ENCODE results near the gene MYO7B. TPM values are rescaled to one million over a fixed set of nuclear protein-coding genes. Genes with fewer than 3 reads are reported as not detected.

The MYO7B gene
- total RNA-seq, 4 donors from 2014 or later, result 214 to 1,039 (median 594) TPM

- TF ChIP-seq CTCF (IDR thresholded peaks at IDR 0.05) (no peak), POLR2A (IDR thresholded peaks at IDR 0.05) (no peak)
- no peak overlapping the region for H3K27ac ChIP-seq
- no peaks in the 10 kb centered on the region for H3K9me3 ChIP-seq
- no peaks in the 10 kb centered on the region for H3K27me3 ChIP-seq
- H3K4me3 ChIP-seq, result no peak overlapping the region
- peak in 1 of 3 donors; percentile 44 for DNase-seq
- no peaks in the 10 kb centered on the region for H3K4me1 ChIP-seq
- H3K36me3 ChIP-seq, result peaks cover 0 to 56% (median 0%) of the 10 kb centered on the region in 3 donors
Observed at GRCh38 chr2:127592761-127593227, 57.3 kb downstream of the MYO7B start.

- Histone ChIP-seq H3K27me3 (no peaks in the 10 kb centered on the region), H3K9me3 (no peaks in the 10 kb centered on the region), H3K27ac (no peak overlapping the region), H3K4me1 (no peaks in the 10 kb centered on the region), H3K4me3 (no peak overlapping the region), H3K36me3 (peaks cover 0 to 54% (median 0%) of the 10 kb centered on the region in 3 donors)
- no peak for TF ChIP-seq POLR2A (IDR thresholded peaks at IDR 0.05)
- TF ChIP-seq CTCF (IDR thresholded peaks at IDR 0.05), result no peak
- DNase-seq, result peak in 2 of 3 donors; percentile 43
Observed at GRCh38 chr2:127593228-127594115, 58.0 kb downstream of the MYO7B start.

- no peak for TF ChIP-seq POLR2A (IDR thresholded peaks at IDR 0.05)
- TF ChIP-seq CTCF (IDR thresholded peaks at IDR 0.05), result no peak
- peak; percentile 10 to 38 (median 33) for DNase-seq
- peaks cover 0 to 54% (median 0%) of the 10 kb centered on the region in 3 donors for H3K36me3 ChIP-seq
- H3K27me3 ChIP-seq, result no peaks in the 10 kb centered on the region
- no peaks in the 10 kb centered on the region for H3K9me3 ChIP-seq
- no peak overlapping the region for H3K4me3 ChIP-seq
- H3K27ac ChIP-seq, result no peak overlapping the region
- H3K4me1 ChIP-seq, result no peaks in the 10 kb centered on the region
Observed at GRCh38 chr2:127594116-127594591, 58.7 kb downstream of the MYO7B start.

- TF ChIP-seq CTCF (IDR thresholded peaks at IDR 0.05) (no peak), POLR2A (IDR thresholded peaks at IDR 0.05) (no peak)
- peaks cover 0 to 48% (median 0%) of the 10 kb centered on the region in 3 donors for H3K36me3 ChIP-seq
- no peak overlapping the region for H3K27ac ChIP-seq
- H3K4me1 ChIP-seq, result no peaks in the 10 kb centered on the region
- H3K9me3 ChIP-seq, result no peaks in the 10 kb centered on the region
- no peaks in the 10 kb centered on the region for H3K27me3 ChIP-seq
- no peak overlapping the region for H3K4me3 ChIP-seq
- peak in 2 of 3 donors; percentile 37 to 38 for DNase-seq
Observed at GRCh38 chr2:127596311-127597045, 61.0 kb downstream of the MYO7B start.

GRCh38 chr2:127597046-127597983, 61.8 kb downstream of the MYO7B start:
- peak in 2 of 3 donors; percentile 13 to 31 for DNase-seq
- no peak overlapping the region for H3K27ac ChIP-seq
- TF ChIP-seq POLR2A (IDR thresholded peaks at IDR 0.05) (no peak), CTCF (IDR thresholded peaks at IDR 0.05) (no peak)
- no peaks in the 10 kb centered on the region for H3K4me1 ChIP-seq
- no peaks in the 10 kb centered on the region for H3K9me3 ChIP-seq
- H3K36me3 ChIP-seq, result peaks cover 0 to 50% (median 0%) of the 10 kb centered on the region in 3 donors
- no peak overlapping the region for H3K4me3 ChIP-seq
- H3K27me3 ChIP-seq, result no peaks in the 10 kb centered on the region

Measured in Peyer's patch (tissue), 4 donors.